ENCODE results near the gene PLAU. TPM values are rescaled to one million over a fixed set of nuclear protein-coding genes. Genes with fewer than 3 reads are reported as not detected.
A peak's percentile ranks its signal among the peaks of the same experiment; 100 is the strongest.
"Not testable (repeated sequence)": the region's sequence is repeated elsewhere in the genome, so short reads cannot be mapped to it uniquely, and the experiment has no call there.

Gene PLAU
- total RNA-seq, 1 donor from 2014 or later = 137 TPM

DNA sequence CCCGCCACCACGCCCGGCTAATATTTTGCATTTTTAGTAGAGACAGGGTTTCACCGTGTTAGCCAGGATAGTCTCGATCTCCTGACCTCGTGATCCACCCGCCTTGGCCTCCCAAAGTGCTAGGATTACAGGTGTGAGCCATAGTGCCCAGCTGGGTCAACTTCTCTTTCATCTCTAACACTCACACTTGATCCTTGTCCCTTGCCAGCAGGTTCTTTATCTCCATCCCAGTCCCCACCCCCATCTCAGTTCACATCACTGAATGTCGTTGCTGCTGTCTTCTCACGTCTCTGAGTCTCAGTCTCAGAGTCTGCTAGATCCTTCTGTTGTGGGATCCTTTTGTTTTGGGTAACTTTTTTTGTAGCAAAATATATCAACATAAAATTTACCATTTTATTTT, 15.6 kb upstream of the PLAU start:
- not testable (repeated sequence) for DNase-seq (ENCODE audit: extremely low read depth, low read depth, low spot score)

DNA sequence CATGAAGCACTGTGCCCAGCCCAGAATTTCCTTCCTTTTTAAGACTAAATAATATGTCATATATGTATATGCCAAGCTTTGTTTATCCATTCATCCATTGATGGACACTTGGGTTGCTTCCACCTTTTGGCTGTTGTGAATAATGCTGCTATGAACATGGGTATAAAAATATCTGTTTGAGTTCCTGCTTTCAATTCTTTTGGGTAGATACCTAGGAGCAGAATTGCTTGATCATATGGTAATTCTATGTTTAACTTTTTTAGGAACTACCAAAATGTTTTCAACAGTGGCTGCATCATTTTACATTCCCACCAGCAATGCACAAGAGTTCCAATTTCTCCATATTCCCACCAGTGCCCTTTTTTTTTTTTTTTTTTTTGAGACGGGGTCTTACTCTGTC, 13.2 kb upstream of the PLAU start:
- DNase-seq (ENCODE audit: extremely low read depth, low read depth, low spot score) = no peak

DNA sequence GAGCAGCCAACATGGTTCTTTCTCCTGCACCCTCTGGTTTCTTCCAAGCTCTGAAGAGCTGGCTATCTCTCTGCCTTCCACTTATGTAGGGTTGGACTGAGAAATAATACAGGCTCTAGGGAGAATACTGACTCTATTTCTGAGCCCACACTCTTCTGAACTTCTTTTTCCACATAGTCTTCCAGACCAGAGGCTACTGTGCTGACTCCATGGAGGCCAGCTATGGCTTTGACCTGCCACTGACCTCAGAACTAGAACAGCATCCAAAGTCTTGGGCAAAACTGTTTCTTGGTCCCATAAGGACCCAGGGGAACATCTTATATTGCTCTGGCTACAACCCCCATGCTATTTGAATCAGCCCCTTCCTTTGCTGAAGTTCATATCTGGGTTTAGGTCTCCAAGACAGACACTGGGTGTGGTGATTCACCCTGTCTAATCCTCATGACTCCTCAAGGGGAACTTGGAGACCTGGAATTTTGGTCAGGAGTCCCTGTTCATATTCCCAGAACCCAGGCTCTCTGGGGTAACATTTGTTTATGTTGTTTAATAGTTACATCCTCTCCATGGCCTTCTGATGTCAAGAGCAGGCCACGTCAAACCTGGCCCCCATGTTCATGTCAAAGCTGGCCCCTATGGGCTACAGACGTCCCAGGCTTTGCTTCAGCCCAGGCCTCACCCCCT, 12.1 kb upstream of the PLAU start:
- DNase-seq (ENCODE audit: extremely low read depth, low read depth, low spot score) = no peak

DNA sequence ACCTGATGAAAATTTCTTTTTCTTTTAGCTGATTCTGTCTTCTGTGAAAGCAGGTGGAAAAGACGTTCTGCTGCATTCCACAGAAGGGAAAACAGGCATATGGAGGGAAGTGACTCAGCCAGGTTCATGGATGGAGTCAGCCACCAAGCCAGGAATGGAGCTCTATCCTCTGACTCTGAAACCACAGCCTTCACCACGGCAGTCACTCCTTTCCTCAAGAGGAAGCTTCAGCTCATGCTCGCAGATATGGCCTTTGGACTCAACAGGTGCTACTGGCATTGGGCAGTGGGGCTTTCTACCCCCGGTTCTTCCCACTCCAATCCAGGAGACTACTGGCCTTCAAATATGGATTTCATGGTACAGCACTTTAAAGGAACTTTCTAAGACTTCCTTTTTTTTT, 11.5 kb upstream of the PLAU start:
- DNase-seq (ENCODE audit: extremely low read depth, low read depth, low spot score) = no peak

DNA sequence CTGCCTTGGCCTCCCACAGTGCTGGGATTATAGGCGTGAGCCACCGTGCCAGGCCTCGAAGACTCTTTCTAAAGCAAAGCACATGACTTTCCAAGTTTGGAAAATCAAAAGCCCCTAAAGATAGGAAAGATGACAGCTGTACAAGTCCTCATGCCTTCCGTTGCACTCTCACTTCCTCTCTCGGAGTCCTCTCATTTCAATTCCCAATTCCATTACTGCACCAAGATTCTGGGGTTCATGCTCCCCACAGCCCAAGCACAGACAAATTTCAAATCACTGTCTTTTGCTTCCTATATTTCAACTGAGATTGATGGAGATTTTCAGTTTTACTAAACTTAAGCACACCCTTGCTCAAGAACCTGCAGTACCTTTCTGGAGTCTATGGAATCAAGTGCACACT, 10.9 kb upstream of the PLAU start:
- DNase-seq (ENCODE audit: extremely low read depth, low read depth, low spot score) = no peak

DNA sequence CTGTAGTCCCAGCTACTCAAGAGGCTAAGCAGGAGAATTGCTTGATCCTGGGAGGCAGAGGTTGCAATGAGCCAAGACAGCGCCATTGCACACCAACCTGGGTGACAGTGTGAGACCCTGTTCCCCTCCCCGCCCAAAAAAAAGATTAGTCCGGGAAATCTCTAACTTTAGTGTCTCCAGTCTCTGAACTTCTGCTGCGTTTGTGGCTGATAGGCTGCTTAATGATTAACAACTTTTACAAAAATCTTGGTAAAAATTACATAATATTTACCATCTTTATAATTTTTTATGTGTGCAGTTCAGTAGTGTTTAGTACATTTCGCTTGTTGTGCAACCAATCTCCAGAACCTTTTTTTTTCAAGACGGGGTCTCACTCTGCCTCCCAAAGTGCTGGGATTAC, 9.7 kb upstream of the PLAU start:
- DNase-seq (ENCODE audit: extremely low read depth, low read depth, low spot score) = no peak

DNA sequence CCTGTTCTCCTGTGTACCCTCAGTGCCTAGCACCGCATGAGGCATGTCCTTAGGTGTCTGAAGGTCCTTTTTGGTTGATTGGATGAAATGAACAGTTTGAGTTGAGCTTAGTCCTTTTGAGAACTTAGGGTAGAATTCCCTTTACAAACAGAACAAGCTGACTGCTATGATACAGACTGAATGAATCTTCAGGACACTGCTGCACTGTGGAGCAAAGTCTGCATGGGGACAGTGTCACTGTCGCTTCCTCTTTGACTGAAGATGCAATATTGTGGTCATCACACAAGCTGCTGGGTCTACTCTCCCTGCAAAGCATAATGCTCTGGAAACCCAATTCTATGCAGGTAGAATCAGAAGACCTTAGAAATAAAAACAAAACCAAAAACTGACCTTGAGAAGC, 8.6 kb upstream of the PLAU start:
- no peak for DNase-seq (ENCODE audit: extremely low read depth, low read depth, low spot score)

DNA sequence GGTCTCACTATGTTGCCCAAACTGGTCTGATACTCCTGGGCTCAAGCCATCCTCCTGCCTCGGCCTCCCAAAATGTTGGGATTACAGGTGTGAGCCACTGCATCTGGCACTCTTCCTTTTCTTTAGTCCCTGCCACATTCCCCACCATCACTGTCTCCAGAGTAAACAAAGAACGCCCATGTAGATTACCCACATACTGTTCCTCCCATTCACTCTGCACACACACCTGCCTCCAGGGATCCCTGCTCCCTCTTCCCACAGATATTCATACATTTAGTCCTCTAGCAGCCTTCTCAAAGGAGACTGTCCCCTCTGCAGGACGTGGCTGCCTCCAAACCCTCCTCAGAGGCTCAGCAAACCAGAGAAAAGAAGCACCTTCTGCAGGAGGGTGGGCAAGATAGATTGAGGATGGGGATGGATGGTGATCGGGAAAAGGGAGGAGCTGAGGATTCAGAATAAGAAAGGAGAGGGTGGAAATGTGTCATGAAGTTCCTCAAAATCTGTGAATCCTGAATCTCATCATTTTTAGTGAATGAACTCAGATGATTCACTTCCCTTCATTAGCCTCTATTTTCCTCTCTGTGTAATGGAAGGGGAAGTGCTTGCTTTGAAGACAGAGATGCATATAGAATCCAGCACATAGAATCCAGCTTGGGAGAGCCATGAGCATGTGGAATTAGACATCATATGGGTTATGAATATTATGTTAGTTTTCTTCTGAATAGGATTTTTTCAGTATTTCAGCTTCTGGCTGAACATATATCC, 5.5 kb upstream of the PLAU start:
- DNase-seq (ENCODE audit: extremely low read depth, low read depth, low spot score) = no peak

DNA sequence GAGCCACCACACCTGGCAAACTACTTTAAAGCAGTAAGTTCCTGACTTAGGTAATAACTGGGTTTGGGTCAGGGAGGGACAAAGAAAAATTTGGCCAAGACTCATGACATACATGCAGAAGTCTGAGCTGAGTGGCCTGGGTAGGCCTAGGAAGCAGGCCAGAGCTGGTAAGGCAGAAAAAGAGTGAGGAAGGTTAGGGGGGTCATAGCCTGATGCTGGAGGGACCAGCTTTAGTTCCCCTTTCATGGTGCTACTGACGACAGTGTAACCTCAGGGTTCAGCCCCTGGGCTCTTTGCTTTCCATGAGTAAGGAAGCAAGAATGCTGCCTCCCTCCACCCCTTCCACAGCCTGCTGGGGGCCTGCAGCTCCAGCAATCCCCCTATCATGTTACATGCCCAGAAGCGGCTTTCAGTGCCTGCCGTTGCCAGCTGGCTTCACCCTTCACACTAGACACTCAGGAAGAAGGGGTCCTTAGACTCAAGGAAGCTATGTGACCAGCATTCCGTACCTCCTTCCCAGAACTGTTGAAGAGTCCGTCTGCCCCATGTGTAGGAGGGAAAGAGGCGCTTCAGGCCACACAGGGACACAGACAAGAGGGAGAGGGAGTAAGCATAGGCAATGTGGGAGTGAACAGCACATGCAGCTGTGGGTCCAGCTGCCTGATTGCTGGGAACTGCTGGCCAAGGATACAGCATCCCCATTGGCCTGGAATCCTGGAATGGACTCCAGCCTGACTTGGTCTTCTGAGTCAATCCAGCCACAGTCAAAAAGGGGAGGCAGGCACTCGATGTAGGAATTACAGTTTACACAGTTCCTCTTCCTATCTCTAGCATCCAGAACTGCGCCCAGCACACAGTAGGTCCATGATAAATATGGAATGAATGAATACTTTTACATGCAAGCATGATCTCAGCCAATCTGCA, 4.1 kb upstream of the PLAU start:
- DNase-seq (ENCODE audit: extremely low read depth, low read depth, low spot score) = no peak

DNA sequence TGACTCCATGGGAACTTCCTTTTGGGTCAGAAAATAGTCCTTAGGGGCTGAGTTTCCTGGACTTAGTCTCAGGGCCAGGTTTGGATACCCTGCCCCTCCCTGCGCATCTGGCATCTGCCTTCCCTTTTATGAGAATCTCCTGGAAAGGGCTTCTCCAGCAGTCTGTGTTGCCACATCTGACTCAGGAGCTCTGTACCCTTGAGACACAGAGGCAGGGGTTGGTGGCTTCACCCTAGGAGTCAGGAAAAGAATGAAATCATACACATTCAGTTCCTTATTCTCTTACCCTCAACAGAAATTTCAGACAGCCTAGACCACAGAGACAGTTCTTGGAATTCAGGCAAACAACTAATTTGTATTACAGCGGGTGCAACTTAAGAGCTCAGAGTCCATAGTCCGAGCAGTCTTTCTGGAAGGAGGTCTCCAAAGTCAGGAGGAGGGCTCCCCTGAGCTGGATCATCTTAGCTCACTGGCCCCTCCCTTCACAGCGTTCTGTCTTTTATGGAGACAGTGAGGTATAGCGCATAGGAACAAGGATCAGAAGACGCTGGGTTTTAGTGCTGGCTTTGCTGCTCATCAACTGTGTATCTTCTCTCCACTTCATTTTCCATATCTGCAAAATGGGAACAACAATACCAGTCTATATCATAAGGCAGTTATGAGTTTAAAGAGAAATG, 3.0 kb upstream of the PLAU start:
- no peak for DNase-seq (ENCODE audit: extremely low read depth, low read depth, low spot score)

DNA sequence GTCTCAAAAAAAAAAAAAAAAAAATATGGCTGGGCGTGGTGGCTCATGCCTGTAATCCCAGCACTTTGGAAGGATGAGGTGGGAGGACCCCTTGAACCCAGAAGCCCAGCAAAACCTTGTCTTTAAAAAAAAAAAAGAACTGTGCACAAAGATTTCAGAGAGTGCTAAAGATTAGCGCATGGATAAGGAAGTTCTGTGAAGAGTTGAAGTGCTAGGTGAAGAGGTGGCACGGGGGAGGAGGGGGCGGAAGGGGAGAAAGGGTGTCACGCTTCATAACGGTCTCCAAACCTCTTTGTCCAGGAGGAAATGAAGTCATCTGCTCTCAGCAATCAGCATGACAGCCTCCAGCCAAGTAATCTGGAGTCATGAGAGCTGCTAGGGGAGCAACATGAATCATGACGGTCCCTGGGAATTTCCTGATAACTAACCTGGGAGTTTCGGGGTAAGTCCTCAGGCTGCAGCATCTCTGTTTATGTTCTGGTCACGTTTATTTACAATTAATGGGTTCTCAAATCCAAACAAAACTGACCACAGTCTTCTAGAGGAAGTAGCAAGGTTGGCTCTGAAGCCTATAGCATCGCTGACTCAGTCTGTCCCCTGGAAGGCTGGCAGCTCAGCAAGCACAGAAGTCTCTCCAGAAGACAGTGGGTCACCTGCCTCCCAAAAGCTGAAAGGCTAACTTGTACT, 1.9 kb upstream of the PLAU start:
- peak; percentile 85 for DNase-seq (ENCODE audit: extremely low read depth, low read depth, low spot score)

DNA sequence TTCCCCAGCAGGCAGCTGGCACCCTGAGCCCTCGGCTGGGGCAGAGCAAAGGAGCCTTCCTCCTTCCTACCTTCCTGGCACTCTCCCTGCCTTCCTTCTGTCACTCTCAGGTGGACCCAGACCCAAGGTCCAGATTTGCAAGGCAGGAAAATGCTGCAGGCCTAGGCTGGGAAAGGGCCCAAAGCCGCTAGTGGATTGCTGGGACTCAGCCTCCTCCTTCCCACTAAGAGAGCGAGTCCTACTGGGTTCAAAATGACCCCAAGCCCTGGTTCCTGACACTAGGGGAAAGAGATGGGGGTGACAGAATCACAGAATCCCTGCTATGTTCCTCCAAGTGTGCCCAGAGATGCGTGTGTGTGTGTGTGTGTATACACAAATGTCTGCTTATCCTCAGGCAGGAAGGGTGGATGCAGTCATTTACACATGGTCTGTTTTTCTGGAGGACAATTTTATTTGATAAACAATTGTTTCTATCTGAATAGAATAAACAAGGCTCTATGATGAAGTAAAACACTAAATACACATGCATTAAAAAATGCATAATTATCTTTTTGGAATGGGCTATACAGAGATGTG, 1.3 kb upstream of the PLAU start:
- no peak for DNase-seq (ENCODE audit: extremely low read depth, low read depth, low spot score)

DNA sequence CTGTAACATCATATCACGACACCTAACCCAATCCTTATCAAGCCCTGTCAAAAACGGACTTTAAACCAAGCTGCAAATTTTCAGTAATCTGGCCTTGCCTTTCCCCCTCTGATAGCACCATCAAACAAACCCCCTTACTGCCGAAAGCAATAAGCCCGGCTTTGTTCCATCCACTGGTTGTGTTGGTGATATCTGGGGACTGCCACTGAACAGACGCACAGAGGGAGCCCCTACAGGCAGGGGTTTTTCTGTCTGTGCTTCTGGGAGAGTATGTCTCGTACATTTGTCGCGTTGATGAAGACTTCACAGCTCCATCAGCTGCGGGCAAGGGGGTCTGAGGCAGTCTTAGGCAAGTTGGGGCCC, 550 bp upstream of the PLAU start:
- no peak for DNase-seq (ENCODE audit: extremely low read depth, low read depth, low spot score)

DNA sequence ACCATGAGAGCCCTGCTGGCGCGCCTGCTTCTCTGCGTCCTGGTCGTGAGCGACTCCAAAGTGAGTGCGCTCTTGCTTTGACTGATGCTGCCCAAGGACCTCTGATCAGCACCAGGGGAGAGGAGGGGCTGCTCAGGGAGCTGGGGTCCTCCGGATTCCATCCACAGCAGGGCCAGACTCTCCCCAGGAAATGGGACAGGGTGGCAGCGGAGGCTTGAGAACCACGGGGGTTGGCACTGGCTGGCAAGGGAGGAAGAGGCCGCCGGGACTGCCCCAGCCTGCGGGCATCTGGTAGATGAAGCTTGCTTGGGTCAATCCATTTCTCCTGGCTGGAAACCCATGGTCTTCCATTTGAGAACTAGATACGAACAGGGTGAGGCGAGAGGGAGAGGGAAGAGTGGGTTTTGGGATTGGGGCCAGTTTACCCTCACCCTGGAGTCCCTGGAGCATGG, 647 bp downstream of the PLAU start:
- no peak for DNase-seq (ENCODE audit: extremely low read depth, low read depth, low spot score)

DNA sequence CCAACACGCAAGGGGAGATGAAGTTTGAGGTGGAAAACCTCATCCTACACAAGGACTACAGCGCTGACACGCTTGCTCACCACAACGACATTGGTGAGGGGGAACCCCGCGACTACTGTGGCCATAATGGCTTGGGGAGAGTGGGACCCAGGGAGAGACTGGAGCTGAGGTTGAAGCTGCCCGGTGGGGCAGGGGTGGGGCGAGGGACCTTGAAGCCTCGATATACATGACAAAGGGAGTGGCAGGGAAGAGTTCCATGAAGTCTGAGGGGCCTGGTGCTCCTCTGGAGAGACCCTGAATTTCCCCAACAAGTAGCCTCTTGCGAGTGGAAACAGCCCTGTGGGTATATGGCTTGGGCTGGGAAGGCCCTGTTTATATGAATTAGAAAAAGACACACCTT, 3.1 kb downstream of the PLAU start:
- DNase-seq (ENCODE audit: extremely low read depth, low read depth, low spot score) = no peak

DNA sequence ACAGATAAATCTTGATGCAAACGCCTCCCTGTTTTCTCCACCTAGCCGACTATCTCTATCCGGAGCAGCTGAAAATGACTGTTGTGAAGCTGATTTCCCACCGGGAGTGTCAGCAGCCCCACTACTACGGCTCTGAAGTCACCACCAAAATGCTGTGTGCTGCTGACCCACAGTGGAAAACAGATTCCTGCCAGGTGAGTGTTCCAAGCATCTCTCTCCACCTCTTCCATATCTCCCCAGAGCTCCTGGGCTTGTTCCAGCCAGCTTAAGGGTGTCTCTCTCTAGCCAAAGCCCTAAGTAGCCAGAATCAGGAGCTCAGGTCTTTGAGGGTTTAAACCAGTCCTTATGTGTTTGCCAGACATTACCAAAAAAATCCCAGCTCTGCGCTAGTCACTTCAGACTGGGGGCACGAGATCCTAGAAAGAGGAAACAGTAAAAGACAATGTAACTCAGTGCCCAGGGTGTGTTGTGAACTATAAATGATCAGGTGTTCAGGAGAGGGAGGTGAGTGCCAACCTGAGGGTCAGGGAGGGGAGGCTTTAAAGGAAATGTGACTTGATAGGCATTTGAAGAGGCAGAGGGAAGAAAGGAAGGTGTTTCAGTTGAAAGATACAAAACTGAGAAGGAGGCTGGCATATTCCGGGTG, 4.4 kb downstream of the PLAU start:
- DNase-seq (ENCODE audit: extremely low read depth, low read depth, low spot score) = no peak

DNA sequence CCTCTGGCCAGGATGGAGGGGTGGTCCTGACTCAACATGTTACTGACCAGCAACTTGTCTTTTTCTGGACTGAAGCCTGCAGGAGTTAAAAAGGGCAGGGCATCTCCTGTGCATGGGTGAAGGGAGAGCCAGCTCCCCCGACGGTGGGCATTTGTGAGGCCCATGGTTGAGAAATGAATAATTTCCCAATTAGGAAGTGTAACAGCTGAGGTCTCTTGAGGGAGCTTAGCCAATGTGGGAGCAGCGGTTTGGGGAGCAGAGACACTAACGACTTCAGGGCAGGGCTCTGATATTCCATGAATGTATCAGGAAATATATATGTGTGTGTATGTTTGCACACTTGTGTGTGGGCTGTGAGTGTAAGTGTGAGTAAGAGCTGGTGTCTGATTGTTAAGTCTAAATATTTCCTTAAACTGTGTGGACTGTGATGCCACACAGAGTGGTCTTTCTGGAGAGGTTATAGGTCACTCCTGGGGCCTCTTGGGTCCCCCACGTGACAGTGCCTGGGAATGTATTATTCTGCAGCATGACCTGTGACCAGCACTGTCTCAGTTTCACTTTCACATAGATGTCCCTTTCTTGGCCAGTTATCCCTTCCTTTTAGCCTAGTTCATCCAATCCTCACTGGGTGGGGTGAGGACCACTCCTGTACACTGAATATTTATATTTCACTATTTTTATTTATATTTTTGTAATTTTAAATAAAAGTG, 6.0 kb downstream of the PLAU start:
- DNase-seq (ENCODE audit: extremely low read depth, low read depth, low spot score) = no peak

DNA sequence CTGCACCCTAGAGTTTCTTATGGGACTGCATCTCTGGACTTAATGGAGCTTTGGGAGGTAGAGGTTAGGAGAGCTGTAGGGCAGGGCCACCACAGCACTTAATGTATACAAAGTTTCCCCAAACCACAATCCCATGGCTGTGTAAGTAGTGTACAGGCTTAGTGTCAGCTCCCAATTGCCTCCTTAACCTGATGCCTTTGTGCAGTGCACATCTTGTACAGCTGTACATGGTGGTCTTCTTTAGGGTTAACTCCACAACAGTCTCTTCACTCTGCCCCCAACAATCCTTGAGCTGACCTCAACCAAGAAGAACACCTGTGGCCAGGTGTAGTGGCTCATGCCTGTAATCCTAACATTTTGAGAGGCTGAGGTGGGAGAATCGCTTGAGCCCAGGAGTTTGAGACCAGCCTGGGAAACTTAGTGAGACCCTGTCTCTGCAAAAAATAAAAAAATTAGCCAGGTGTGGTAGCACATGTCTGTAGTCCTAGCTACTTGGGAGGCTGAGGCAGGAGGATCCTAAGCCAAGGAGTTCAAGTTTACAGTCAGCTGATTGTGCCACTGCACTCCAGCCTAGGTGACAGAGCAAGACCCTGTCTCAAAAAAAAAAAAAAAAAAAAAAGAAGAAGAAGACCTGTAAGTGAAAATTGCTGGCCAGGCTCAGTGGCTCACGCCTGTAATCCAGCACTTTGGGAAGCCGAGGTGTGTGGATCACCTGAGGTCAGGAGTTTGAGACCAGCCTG, 6.8 kb downstream of the PLAU start:
- no peak for DNase-seq (ENCODE audit: extremely low read depth, low read depth, low spot score)

Measured in glomerular endothelial cell (primary cell).